GOT3 (cell line): ENCODE measurements around the gene CDKL4.
"Not testable (repeated sequence)": the region's sequence is repeated elsewhere in the genome, so short reads cannot be mapped to it uniquely, and the experiment has no call there.

Source experiments
- DNase-seq: peaks from one replicate; lab custom pipeline; 2025; ENCODE audit warnings: mixed read lengths; lab: John Stamatoyannopoulos, UW

Gene CDKL4

DNA sequence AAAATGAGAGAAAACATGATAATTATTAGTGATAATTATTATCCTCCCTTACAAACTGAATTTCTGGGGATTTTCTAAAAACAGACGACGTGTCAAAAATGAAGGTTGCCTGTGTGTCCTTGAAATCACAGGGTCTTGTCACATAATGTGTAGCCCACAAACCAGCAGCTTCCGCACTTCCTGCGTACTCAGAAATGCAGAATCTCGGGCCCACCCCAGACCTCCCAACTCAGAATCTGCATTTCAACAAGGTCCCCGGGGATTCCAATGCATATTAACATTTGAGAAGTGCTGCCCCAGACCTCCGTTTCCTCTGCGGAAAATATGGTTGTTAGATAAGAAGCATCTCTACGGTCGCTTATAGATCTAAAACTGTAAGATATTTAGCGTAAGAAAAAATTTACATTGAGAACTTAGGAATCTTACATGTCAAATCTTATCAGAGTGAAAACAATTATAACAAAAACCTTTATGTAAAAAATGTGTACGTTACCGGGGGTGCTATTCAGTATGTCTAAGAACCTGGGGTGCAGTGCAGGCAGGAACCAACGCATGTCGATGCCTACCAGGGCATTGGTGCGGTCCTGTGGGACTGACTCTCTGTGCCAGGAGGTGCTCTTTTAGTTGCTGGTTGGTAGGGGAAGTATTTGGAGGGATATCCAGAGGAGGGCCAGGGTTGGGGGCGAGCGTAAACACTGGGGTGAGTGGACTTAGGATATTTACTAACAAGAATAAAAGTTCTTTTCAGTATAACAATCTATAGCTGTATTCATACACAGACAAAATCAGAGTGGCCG is 15.2 kb downstream of the CDKL4 start:
- DNase-seq: no peak

- no peak for DNase-seq
Measured at GRCh38 chr2:39227628-39228412, 15.9 kb downstream of the CDKL4 start.

GRCh38 chr2:39225567-39225966 is 18.2 kb downstream of the CDKL4 start:
- no peak for DNase-seq

DNA sequence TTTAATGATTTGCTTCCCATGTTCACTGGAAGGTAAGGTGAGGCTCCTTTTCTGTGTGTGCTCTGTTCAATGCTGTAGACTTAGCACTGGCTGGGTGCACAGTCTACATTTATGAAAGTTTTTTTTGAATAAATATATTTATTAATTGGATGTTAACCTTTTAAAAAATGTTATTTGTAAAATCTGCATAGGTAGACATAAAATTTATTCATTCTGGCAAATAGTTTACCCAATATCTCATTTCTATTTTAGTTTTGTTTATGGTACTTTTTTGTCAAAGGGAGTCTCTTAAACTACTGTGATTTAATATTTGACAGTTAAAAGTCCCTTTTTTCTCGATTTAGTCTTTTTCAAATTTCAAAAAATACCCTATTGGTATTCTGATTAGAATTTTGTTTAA is 19.9 kb downstream of the CDKL4 start:
- DNase-seq: no peak

DNA sequence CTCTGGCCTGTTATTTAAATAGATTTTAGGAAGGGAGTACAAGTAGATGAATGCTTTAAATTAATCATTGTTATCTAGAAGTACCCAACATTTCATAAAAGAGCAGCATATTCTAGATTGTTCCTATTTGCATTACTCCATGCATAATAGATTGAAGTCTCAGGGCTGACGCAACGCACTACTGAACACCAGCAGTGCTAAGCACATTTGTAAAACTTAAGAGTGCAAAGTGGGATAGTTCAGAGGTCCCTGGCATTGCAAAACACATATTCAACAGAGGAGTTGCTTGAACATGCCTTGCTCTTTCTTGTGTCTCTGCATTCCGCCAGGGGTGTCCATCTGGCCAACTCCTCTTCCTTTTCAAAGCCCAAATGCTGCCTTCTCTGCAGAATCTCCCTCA is 22.3 kb downstream of the CDKL4 start:
- no peak for DNase-seq

- DNase-seq: no peak
Measured at GRCh38 chr2:39220136-39220535, 23.6 kb downstream of the CDKL4 start.

GRCh38 chr2:39218391-39218790 is 25.4 kb downstream of the CDKL4 start:
- no peak for DNase-seq

DNA sequence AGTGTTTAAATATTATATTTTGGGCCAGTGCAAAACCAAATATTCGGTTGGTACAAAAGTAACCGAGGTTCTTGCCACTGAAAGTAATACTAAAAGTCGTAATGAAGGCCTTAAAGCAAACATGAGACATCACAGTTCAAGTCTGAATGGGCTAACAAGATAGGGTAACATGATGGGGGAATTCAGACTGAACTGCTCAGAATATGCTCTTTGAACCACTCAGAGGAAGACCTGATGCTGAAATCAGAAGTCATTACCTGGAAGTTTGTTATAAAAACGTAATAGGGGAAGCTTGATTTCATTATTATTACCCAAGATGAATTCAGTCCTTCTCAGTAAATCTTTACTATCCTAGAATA is 26.6 kb downstream of the CDKL4 start:
- DNase-seq: no peak

DNA sequence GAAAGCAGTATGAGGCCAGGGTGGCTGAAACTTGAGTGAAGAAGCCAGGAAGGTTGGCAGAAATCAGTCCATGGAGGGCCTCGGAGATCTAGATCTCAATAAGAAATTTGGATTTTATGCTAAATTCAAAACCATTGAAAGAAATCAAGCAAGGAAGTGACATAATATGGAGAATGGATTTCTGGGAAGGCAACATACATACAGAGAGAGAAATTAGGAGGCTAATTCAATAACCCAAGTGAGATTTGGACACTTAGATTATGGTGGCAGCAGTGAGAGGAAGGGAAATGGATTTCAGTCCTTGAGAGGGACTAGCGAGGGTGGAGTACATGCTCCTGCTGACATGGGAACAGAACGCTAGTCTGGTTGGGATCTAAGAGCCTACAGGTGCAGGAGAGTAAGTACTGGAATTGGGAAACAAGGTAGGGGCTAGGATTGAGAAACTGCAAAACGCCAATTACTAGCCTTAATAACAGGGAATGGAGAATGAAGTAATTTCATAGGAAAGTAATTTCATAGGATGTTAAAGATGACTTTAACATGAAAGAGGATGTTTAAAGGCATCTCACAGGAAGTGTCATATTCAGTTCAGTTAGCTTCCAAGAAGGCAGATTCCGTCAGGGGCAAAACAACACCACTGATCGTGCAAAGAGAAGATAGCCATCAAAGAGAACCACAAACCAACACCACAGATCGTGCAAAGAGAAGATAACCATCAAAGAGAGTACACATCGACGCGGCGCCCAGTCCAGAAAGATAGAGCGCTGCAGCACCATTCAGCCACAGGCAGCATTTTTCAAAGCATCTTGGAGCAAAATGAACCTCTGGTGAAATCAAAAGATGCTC is 27.2 kb downstream of the CDKL4 start:
- DNase-seq: no peak

DNA sequence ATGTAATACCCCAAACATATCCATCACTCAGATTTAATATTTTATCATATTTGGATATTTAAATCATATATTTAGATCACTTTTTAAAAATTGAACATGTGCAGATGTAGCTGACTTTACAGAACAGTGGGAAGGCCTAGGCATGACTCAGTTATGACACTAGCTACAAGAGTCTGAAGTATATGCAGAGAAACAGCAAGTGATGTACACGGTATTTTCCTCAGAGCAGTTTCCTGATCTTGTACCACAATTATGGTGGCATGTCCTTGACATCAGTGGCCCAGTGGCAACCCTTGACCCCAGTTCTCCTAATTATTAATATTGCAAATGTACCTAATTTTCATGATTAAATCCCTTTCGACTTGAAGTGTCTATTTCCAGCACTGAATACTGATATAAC is 28.2 kb downstream of the CDKL4 start:
- DNase-seq: no peak

- no peak for DNase-seq
Measured at GRCh38 chr2:39213015-39213414, 30.8 kb downstream of the CDKL4 start.

- DNase-seq: no peak
Measured at GRCh38 chr2:39210846-39211245, 32.9 kb downstream of the CDKL4 start.

GRCh38 chr2:39203382-39203781 is 40.4 kb downstream of the CDKL4 start:
- no peak for DNase-seq

DNA sequence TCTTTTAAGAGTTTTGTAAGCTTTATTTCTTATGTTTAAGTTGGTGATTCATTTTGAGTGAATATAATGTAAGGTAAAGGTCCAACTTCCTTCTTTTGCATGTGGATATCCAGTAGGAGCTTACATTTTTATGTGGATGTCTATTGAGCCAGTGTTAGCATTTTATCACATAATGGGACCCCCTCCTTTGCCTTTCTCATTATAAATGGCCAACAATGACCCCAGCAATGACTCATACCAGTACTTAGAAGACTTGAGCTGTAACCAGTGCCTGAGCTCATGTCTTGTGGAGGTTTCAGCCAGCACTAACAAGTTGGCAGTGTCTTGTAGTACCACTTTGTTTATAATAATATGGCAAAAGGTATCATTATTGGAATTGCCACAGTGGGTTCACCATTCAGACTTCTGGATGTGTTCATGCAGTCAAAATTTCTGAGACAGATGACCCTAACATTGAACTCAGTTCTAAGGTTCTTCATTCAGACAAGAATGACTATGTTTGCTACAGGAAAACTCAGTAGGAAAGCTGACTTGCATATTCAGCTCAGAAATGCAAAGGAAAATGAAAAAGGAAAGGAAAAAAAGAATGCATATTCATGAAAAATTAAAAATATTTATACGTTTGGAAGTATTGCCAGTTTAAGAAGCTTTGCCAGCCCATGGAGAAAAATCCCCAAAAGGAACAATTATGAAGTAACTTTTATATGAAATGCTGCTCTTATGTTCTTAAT is 41.0 kb downstream of the CDKL4 start:
- no peak for DNase-seq

GRCh38 chr2:39197003-39197402 is 46.8 kb downstream of the CDKL4 start:
- DNase-seq: not testable (repeated sequence)

GRCh38 chr2:39194686-39195085 is 49.1 kb downstream of the CDKL4 start:
- DNase-seq: no peak

- DNase-seq: no peak
Measured at GRCh38 chr2:39188960-39189494, 54.7 kb downstream of the CDKL4 start.

DNA sequence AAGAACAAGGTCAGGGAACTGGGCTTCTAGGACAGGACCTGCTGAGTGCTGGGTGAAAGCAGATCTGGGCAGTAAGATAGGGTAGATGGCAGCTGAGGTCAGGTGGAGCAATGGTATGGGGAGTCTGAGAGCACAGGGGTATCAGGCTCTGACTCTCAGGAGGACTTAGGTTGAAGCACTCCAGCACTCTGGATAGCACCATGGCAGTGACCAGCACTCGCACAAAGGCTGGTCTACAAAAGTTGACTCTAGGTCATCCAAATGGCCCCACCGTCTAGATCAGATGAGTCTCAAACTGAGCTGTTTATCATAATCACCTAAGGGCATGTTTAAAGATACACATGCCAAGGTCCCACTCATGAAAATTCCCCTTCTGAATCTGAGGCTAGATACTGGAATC is 60.1 kb downstream of the CDKL4 start:
- DNase-seq: no peak

DNA sequence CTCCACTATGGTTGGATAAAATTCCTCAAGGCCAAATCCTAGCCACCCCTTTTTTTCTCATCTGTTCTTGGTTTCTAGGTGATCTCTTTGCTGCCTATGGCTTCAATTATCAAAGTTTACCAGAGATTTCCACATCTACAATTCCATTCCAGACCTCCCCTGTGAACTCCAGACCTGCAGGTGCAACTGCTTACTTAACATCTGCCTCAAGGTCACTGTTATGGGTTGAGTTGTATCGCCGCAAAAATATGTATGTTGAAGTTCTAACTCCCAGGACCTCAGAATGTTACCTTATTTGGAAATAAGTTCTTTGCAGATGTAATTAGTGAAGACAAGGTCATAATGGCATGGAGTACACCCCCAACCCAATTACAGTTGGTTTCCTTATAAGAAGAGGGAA is 62.5 kb downstream of the CDKL4 start:
- no peak for DNase-seq

GRCh38 chr2:39179974-39180960 is 63.5 kb downstream of the CDKL4 start:
- DNase-seq: no peak
